HUES6 (cell line): ENCODE data around the gene KEL.
"Not testable (repeated sequence)": the region's sequence is repeated elsewhere in the genome, so short reads cannot be mapped to it uniquely, and the experiment has no call there.

Experiments used
- H3K27ac ChIP-seq: 2 replicates; pipeline ENCODE4 v1.7.0; 2013; ENCODE audit warnings: low read depth, mild to moderate bottlenecking, low read length, inconsistent platforms
- H3K27me3 ChIP-seq: 2 replicates; pipeline ENCODE4 v1.6.1; 2013; ENCODE audit warnings: low read length; ENCODE audit not compliant: control insufficient read depth, insufficient read depth
- H3K36me3 ChIP-seq: 2 replicates; pipeline ENCODE4 v1.6.1; 2013; ENCODE audit warnings: low read length; ENCODE audit not compliant: control insufficient read depth, insufficient read depth
- H3K4me1 ChIP-seq: 2 replicates; pipeline ENCODE4 v1.6.1; 2013; ENCODE audit warnings: low read length; ENCODE audit not compliant: control insufficient read depth, insufficient read depth
- H3K4me3 ChIP-seq: 2 replicates; pipeline ENCODE4 v1.5.1; 2013; ENCODE audit warnings: low read depth, low read length
- H3K9ac ChIP-seq: one replicate; pipeline ENCODE4 v1.6.1; 2013; ENCODE audit warnings: mild to moderate bottlenecking, low read length
- H3K9me3 ChIP-seq: 2 replicates; pipeline ENCODE4 v1.6.1; 2013; ENCODE audit warnings: low read depth, low read length; ENCODE audit not compliant: control insufficient read depth, insufficient read depth

Gene KEL

DNA sequence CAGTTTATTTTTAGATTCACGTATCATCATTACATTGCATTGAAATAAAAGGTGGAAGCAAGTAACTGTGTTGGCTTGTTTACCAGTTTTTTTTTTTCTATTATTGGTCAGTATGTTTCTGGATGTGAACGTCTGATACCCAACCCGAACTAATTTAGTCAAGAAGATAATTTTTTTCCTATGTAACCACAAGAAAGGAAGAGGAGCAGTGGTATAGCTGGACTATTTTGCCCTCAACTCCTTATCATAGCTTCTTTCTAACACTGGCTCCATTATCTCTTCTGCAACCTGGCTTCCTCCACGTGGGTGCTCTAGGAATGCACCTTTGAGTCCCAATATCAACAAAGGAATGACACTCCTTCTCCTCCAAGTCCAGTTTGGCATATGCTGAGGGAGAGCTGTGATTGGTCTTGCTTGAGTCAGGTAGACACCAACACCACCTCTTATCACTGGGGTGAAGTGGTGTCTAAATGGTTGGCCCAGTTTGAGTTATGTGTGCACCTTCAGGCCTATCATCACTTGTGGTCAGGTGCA, 35.4 kb upstream of the KEL start:
- H3K27me3 ChIP-seq = no peaks in the 10 kb centered on the region
- no peaks in the 10 kb centered on the region for H3K4me1 ChIP-seq
- 0 out of 2 replicates have a peak, but pooled peaks cover 3% of the 10 kb centered on the region for H3K9me3 ChIP-seq
- no peak overlapping the region for H3K9ac ChIP-seq
- H3K4me3 ChIP-seq = no peak overlapping the region
- H3K36me3 ChIP-seq = no peaks in the 10 kb centered on the region
- no peak overlapping the region for H3K27ac ChIP-seq

DNA sequence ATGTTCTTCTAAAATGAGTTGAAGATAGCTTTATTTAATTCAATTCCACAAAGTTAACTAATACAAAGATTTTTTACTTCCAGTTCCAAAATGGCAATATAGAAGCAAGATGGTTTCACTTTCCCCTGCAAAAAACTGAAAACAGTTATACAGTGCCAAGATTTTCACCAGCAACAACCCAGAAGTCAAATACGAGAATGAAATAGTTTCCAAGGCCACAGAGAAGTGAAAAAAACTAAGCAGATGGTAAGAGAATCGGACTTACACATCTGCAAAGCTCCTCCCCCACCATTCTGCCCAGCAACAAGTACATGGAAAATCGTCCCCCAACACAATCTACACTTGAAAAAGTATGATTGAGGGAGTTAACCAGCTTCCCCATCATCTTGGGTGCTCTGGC, 30.3 kb upstream of the KEL start:
- no peaks in the 10 kb centered on the region for H3K4me1 ChIP-seq
- no peak overlapping the region for H3K4me3 ChIP-seq
- H3K9me3 ChIP-seq = 0 out of 2 replicates have a peak, but pooled peaks cover 3% of the 10 kb centered on the region
- H3K9ac ChIP-seq = no peak overlapping the region
- no peak overlapping the region for H3K27ac ChIP-seq
- H3K36me3 ChIP-seq = no peaks in the 10 kb centered on the region
- no peaks in the 10 kb centered on the region for H3K27me3 ChIP-seq

DNA sequence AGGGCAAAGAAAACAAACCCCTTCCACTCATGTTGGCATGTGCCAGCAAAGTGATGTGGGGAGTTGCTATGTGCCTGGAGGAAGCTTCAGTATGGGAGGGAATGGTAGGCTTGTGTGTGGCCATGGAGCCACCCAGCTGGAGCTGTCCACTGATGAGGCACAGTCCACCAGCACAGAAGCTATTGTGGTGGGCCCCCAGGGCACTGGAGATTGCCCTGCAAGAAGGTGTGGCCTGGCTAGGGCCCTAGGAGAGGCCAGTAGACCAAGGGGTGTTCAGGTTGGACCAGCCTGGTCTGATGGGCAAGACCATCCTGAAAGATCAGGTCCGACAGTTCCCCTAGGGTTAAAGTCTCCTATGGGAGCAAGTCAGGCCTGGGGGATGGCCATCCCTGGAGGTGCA, 22.1 kb upstream of the KEL start:
- no peak overlapping the region for H3K9ac ChIP-seq
- no peaks in the 10 kb centered on the region for H3K27me3 ChIP-seq
- H3K4me1 ChIP-seq = no peaks in the 10 kb centered on the region
- H3K4me3 ChIP-seq = no peak overlapping the region
- H3K27ac ChIP-seq = no peak overlapping the region
- H3K36me3 ChIP-seq = no peaks in the 10 kb centered on the region
- no peaks in the 10 kb centered on the region for H3K9me3 ChIP-seq

DNA sequence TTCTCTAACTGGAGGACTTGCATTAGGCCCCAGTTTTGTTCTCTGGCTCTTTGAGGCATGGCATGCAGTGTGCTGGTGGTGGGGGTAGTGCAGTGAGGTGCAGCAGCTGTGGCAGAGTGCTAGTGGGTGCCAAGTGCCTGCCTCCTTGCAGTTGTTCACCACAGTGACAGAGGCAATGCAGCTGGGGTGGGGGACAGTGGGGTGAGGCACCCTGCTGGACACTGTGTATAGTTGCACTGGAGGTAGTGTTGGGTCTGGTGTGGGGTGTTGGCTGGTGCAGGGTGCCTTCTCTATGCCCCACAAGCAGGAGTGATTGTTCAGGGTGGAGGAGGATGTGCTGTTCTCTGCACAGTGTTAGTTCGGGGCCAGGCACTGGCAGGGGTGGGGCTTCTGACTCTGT, 21.7 kb upstream of the KEL start:
- no peak overlapping the region for H3K9ac ChIP-seq
- H3K9me3 ChIP-seq = 0 out of 2 replicates have a peak, but pooled peaks cover under 1% of the 10 kb centered on the region
- H3K27ac ChIP-seq = no peak overlapping the region
- no peaks in the 10 kb centered on the region for H3K4me1 ChIP-seq
- no peak overlapping the region for H3K4me3 ChIP-seq
- no peaks in the 10 kb centered on the region for H3K36me3 ChIP-seq
- no peaks in the 10 kb centered on the region for H3K27me3 ChIP-seq

DNA sequence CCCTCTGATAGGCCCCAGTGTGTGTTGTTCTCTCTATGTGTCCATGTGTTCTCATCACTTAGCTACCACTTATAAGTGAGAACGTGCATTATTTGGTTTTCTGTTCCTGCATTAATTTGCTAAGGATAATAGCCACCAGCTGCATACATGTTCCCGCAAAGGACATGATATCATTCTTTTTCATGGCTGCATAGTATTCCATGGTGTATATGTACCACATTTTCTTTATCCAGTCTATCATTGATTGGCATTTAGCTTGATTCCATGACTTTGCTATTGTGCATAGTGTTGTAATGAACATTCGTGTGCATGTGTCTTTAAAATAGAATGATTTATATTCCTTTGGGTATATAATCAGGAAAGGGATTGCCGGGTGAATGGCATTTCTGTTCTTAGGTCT, 16.2 kb upstream of the KEL start:
- H3K36me3 ChIP-seq, H3K4me1 ChIP-seq, H3K9me3 ChIP-seq, H3K27ac ChIP-seq, H3K9ac ChIP-seq, H3K4me3 ChIP-seq, H3K27me3 ChIP-seq: not testable (repeated sequence)

DNA sequence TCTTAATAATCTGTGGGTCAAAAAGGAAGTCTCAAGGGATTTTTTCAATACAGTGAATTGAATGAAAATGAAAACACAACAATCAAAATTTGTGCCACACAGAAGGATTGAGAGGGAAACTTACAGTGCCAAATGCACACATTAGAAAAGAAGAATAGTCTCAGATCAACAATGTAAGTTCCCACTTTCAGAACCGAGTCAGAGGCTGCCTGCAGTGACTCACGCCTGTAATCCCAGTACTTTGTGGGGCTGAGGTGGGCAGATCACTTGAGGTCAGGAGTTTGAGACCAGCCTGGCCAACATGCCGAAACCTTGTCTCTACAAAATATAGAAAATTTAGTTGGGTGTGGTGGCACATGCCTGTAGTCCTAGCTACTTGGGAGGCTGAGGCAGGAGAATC, 12.5 kb upstream of the KEL start:
- Histone ChIP-seq H3K4me3 (no peak overlapping the region), H3K36me3 (no peaks in the 10 kb centered on the region), H3K4me1 (no peaks in the 10 kb centered on the region), H3K9ac (no peak overlapping the region), H3K27ac (no peak overlapping the region), H3K27me3 (no peaks in the 10 kb centered on the region), H3K9me3 (peaks cover 15% of the 10 kb centered on the region)

DNA sequence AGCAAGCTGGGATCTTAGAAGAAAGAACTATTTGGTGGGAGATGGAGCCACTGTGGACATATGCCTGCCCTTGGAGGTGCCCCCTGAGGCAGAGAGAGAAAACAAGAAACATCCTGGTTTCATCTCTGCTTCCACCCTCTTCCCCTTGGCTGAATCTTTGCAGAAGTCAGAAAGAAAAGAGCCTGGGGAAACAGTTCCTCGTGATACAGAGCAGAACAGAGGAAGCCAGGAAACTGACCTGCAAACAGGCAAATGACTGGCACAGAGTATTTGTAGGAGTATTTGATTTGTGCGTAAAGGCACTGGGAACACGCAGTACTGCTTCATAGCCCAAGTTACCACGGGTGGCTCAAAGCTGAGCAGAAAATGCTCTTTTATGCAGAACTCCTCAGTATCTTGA, 7.0 kb upstream of the KEL start:
- Histone ChIP-seq H3K27me3 (no peaks in the 10 kb centered on the region), H3K9me3 (peaks cover 5% of the 10 kb centered on the region; the same call in 1 of the 2 replicates), H3K27ac (no peak overlapping the region), H3K4me3 (no peak overlapping the region), H3K9ac (no peak overlapping the region), H3K4me1 (no peaks in the 10 kb centered on the region), H3K36me3 (no peaks in the 10 kb centered on the region)

DNA sequence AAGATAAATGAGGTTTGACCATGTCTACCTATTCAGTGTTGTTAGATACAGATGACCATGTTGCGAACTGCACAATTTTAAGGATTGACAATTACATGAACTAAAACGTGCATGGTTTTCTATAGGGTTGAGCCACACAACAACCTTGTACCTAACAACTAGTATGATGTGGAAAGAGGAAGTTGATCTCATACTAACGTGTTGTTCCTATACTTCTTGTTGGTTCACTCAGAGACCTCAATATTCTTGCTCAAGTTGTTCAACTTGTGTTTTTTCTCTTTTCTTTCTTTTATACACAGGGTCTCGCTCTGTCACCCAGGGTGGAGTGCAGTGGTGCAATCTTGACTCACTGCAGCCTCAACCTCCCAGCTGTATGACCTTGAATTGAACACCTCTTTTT, 6.1 kb upstream of the KEL start:
- Histone ChIP-seq H3K9me3 (peaks cover 5% of the 10 kb centered on the region; the same call in 1 of the 2 replicates), H3K36me3 (no peaks in the 10 kb centered on the region), H3K27me3 (no peaks in the 10 kb centered on the region), H3K9ac (no peak overlapping the region), H3K4me3 (no peak overlapping the region), H3K4me1 (no peaks in the 10 kb centered on the region), H3K27ac (no peak overlapping the region)

DNA sequence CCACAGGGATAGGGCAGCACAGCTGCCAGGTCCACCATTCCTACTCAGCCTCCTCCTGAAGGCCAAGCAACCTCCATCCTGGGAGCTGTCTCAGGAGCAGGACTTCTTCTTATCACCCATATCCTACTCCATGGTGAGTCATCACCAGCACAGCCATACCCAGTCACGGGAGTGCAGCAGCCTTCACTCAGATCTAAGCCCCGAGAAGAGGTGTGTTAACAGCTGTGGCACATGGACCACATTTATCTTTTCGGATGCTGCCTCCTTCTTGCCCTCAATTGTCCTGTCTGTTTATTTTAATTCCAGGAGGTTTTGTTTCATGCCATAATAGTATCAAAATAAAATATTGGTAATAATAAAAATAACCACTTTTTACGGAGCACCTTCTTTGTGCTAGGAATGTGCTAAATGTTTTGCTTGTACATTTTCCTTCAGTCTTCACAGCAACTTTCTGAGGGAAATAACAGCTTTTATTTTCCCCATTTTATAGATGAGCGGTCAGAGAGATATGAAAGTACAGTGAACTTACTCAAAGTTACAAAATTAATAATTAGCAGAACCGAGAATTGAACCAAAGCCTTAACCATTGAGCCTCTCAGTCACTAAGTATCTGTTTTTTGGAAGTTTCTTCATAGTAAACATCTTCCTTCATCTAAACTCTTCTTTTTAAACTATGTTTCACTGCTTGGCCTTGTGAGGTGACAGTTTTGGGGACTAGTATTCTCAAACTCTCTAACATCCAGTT, 2.5 kb upstream of the KEL start:
- Histone ChIP-seq H3K36me3 (no peaks in the 10 kb centered on the region), H3K27me3 (no peaks in the 10 kb centered on the region), H3K9me3 (no peaks in the 10 kb centered on the region), H3K4me1 (peaks cover 18% of the 10 kb centered on the region), H3K27ac (no peak overlapping the region), H3K9ac (no peak overlapping the region), H3K4me3 (no peak overlapping the region)

DNA sequence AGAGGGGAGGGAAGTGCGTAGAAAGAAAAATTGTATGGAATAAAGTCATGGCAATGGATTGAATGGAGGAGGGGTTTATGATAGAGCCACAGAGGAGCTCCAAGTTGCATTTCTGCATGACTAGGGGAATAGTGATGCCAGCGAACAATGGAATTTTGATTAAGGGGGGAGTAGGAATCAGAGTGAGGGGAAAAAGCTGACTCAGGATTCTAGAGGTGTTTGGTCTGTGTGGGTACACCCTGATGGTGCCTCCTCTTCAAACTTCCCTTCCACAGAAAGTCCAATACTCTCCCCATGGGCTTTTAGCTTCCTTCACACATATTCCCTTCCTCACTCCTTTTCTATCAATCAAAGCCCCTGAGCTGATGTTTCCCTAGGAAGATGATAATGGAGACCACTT, 1.8 kb upstream of the KEL start:
- Histone ChIP-seq H3K4me3 (no peak overlapping the region), H3K4me1 (peaks cover 18% of the 10 kb centered on the region), H3K9ac (no peak overlapping the region), H3K36me3 (no peaks in the 10 kb centered on the region), H3K27me3 (no peaks in the 10 kb centered on the region), H3K9me3 (no peaks in the 10 kb centered on the region), H3K27ac (no peak overlapping the region)

DNA sequence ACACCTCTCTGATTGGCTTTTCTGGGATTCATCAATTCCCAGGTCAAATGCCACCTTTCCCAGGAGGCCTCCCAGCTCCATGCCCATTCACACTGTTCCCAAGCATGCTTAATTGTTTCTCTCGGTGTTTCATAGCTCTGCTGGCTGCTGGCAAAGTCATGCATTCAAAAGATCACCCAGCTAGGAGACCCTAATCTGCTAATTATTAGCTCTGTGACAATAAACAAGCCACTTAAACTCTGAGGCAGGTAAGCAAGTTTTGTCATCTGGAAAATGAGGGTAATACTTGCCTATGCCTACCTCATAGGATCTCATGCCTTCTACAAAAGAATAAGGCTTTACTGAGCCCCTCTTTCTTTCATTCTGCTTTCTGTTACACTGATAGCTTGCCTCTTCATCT, 828 bp upstream of the KEL start:
- Histone ChIP-seq H3K9me3 (no peaks in the 10 kb centered on the region), H3K4me3 (no peak overlapping the region), H3K9ac (no peak overlapping the region), H3K4me1 (peaks cover 27% of the 10 kb centered on the region), H3K27ac (no peak overlapping the region), H3K27me3 (no peaks in the 10 kb centered on the region), H3K36me3 (no peaks in the 10 kb centered on the region)
